K562 (cell line): ENCODE results near the gene PSG2. TPM values are rescaled to one million over a fixed set of nuclear protein-coding genes. Genes with fewer than 3 reads are reported as not detected.
"Not testable (repeated sequence)": the region's sequence is repeated elsewhere in the genome, so short reads cannot be mapped to it uniquely, and the experiment has no call there.

Experiments
- ATAC-seq: fragments of 200-7000 bp; cut with Tn5 transposase; 3 replicates; pipeline ENCODE4 v1.9.1; 2020; ENCODE audit warnings: moderate library complexity
- BruUV-seq: library from RNA; stranded (reverse); fragments of 400-500 nt; replicated peaks from 2 replicates; lab custom pipeline; 2021; lab: Mats Ljungman, UMichigan
- CTCF ChIA-PET: fragments of 300-600 bp; formaldehyde crosslinking; extraction: SDS; loops from one replicate; lab custom pipeline; 2021; ENCODE audit warnings: low intra/inter-chr PET ratio; lab: Yijun Ruan, JAX
- POLR2A ChIA-PET: fragments of 300-600, 350-650 bp; sonication (Branson Sonifier 250); formaldehyde crosslinking; extraction: SDS; loops from one replicate; lab custom pipeline; 2021; ENCODE audit warnings: antibody characterized with exemption, inconsistent platforms; lab: Yijun Ruan, JAX
- DNase-seq, 4 experiments: peaks; one replicate each; pipeline versions ENCODE4 v3.0.0 to v3.0.0-alpha.2; 2011 to 2018; ENCODE audit warnings: low spot score in 3 of 4, mixed read lengths in 3 of 4; ENCODE audit errors: extremely low read depth in 1 of 4
- FAIRE-seq: peaks from 2 replicates; lab custom pipeline; 2011; peaks lifted over from hg19 to GRCh38; lab: Jason Lieb, UNC
- H2AFZ ChIP-seq: 2 replicates; pipeline ENCODE4 v1.6.0; 2011; ENCODE audit warnings: low read depth, low read length, control low read depth, inconsistent platforms
- H3K27ac ChIP-seq: fragments of 200-600 bp; 3 replicates; pipeline ENCODE4 v1.8.0; 2011; ENCODE audit warnings: low read depth, mild to moderate bottlenecking, control low read depth, inconsistent platforms, low read length, moderate library complexity, mixed read lengths; ENCODE audit errors: extremely low read depth
- H3K27me3 ChIP-seq, 2 experiments: fragments of 300-600 bp in 1 of 2; 2 replicates in 1 of 2; 3 replicates in 1 of 2; pipeline versions ENCODE4 v1.6.0 to v1.8.0; 2011; ENCODE audit warnings: inconsistent platforms in 2 of 2, low read length in 2 of 2, mild to moderate bottlenecking in 1 of 2, mixed read lengths in 1 of 2, moderate library complexity in 1 of 2; ENCODE audit not compliant: control insufficient read depth in 2 of 2, insufficient read depth in 2 of 2
- H3K36me3 ChIP-seq: fragments of 300-600 bp; 3 replicates; pipeline ENCODE4 v1.8.0; 2011; ENCODE audit warnings: mild to moderate bottlenecking, low read length, inconsistent platforms; ENCODE audit not compliant: control insufficient read depth, insufficient read depth
- H3K4me1 ChIP-seq, 2 experiments: fragments of 200-600 bp in 1 of 2; replicated peaks in 1 of 2; 2 replicates in 1 of 2; 3 replicates in 1 of 2; pipeline versions ENCODE4 v1.5.1 to v1.8.0; 2011; ENCODE audit warnings: inconsistent platforms in 2 of 2, low read length in 2 of 2, mild to moderate bottlenecking in 1 of 2, mixed read lengths in 1 of 2, moderate library complexity in 1 of 2; ENCODE audit not compliant: control insufficient read depth in 2 of 2, insufficient read depth in 2 of 2
- H3K4me2 ChIP-seq: 2 replicates; pipeline ENCODE4 v1.6.1; 2011; ENCODE audit warnings: low read length, control low read depth, inconsistent platforms, mixed read lengths; ENCODE audit not compliant: insufficient read depth
- H3K4me3 ChIP-seq: fragments of 200-600 bp; sonication (generic), shearing (Covaris generic); 2 replicates; pipeline ENCODE4 v1.5.1; 2016; ENCODE audit warnings: control low read depth, inconsistent platforms
- H3K79me2 ChIP-seq: fragments of 200-600 bp; 3 replicates; pipeline ENCODE4 v1.8.0; 2011; ENCODE audit warnings: low read length, inconsistent platforms; ENCODE audit not compliant: control insufficient read depth, insufficient read depth
- H3K9ac ChIP-seq, 2 experiments: 2 replicates each; pipeline versions ENCODE4 v1.6.0 to v1.6.1; 2011; ENCODE audit warnings: low read depth in 2 of 2, low read length in 2 of 2, control low read depth in 1 of 2, inconsistent platforms in 1 of 2, mild to moderate bottlenecking in 1 of 2, mixed read lengths in 1 of 2; ENCODE audit not compliant: insufficient read depth in 1 of 2
- H3K9me1 ChIP-seq: one replicate; pipeline ENCODE4 v1.6.0; 2011; ENCODE audit warnings: inconsistent platforms, mild to moderate bottlenecking, low read length, moderate library complexity; ENCODE audit not compliant: control insufficient read depth, insufficient read depth
- H3K9me3 ChIP-seq: replicated peaks from 2 replicates; pipeline ENCODE4 v1.5.1; 2011; ENCODE audit warnings: low read depth, low read length, inconsistent platforms; ENCODE audit not compliant: control insufficient read depth, insufficient read depth
- H4K20me1 ChIP-seq: replicated peaks from 2 replicates; pipeline ENCODE4 v1.6.1; 2011; ENCODE audit warnings: low read length, inconsistent platforms, mixed read lengths; ENCODE audit not compliant: control insufficient read depth, insufficient read depth
- WGBS: fragments of 100-300 bp; shearing (Covaris generic); methylation state at CpG from one replicate; pipeline ENCODE4 v1.1.6; 2016; ENCODE audit warnings: low coverage, mixed read lengths; ENCODE audit not compliant: insufficient coverage; ENCODE audit errors: missing lambda C conversion rate; 5-methylcytosine and 5-hydroxymethylcytosine counted together
- in situ Hi-C: fragments of 300-500 bp; cut with MboI; formaldehyde crosslinking; loops from 4 replicates; pipeline ENCODE4 v1.15.0; 2018; ENCODE audit warnings: inconsistent platforms, mixed read lengths
- intact Hi-C: fragments of 100-400 bp; cut with micrococcal nuclease; formaldehyde crosslinking; loops from 2 replicates; pipeline ENCODE4 v1.14.2; 2022
- polyA plus RNA-seq, 8 experiments: library from polyadenylated mRNA; depleted of rRNA in 4 of 8; stranded (reverse) in 5 of 8; unstranded in 3 of 8; fragments of >200 nt; fragmentation: Nextera tagmentation in 2 of 8; fragmentation: Illumina TruSeq in 1 of 8; extraction: Ambion mirVana in 2 of 8; extraction: Trizol in 1 of 8; gene quantifications; 2 replicates each; pipeline versions ENCODE4 v1.2.1 to v1.2.3, GENCODE V29; 2011 to 2014; ENCODE audit warnings: inconsistent platforms in 1 of 8, missing spikeins in 1 of 8
- total RNA-seq, 7 experiments: library from RNA; depleted of rRNA in 6 of 7; stranded (reverse); fragments of >200 nt in 6 of 7; fragmentation: Illumina TruSeq in 2 of 7; extraction: Trizol in 2 of 7; gene quantifications; 2 replicates each; pipeline versions ENCODE4 v1.2.1 to v1.2.3, GENCODE V29; 2011 to 2021; ENCODE audit warnings: low replicate concordance in 1 of 7

The PSG2 gene
- total and polyA plus RNA-seq, 9 of the 15 experiments (the other 6 are each of a cell fraction or from before 2014, with no cell fraction given) = not detected

GRCh38 chr19:43046578-43046977, 35.9 kb downstream of the PSG2 start:
- in situ Hi-C loops, H3K79me2 ChIP-seq, CTCF ChIA-PET, DNase-seq, H3K9ac ChIP-seq, ATAC-seq, H4K20me1 ChIP-seq, POLR2A ChIA-PET, H3K9me3 ChIP-seq, BruUV-seq, H3K36me3 ChIP-seq, H2AFZ ChIP-seq, H3K4me1 ChIP-seq, FAIRE-seq, H3K27ac ChIP-seq, H3K27me3 ChIP-seq, H3K4me2 ChIP-seq, H3K4me3 ChIP-seq, intact Hi-C loops, H3K9me1 ChIP-seq: not testable (repeated sequence)
- 0% methylated on average over 2 of the region's 2 CpGs for WGBS

GRCh38 chr19:43043492-43044180, 38.9 kb downstream of the PSG2 start:
- ATAC-seq, H3K4me1 ChIP-seq, H3K9ac ChIP-seq, DNase-seq, in situ Hi-C loops, BruUV-seq, H3K4me2 ChIP-seq, H2AFZ ChIP-seq, intact Hi-C loops, CTCF ChIA-PET, H3K27ac ChIP-seq, H3K36me3 ChIP-seq, H3K27me3 ChIP-seq, FAIRE-seq, H3K4me3 ChIP-seq, H3K79me2 ChIP-seq, H4K20me1 ChIP-seq, H3K9me3 ChIP-seq, POLR2A ChIA-PET, H3K9me1 ChIP-seq: not testable (repeated sequence)
- 0% methylated on average over 1 of the region's 1 CpG for WGBS
